Stomach (tissue), 4 donors: ENCODE measurements around the gene CPLX3.

ENCODE experiments used
- CTCF ChIP-seq, 7 experiments: fragments of 450-650 bp in 4 of 7; fragments of 200-600 bp in 3 of 7; sonication (generic) in 3 of 7; IDR thresholded peaks; one replicate each; pipeline ENCODE4 v1.5.1; 2016 to 2019; ENCODE audit warnings: antibody characterized with exemption in 7 of 7, control low read depth in 2 of 7, mild to moderate bottlenecking in 1 of 7
- POLR2A ChIP-seq, 4 donors: fragments of 450-650 bp; IDR thresholded peaks; one replicate each; pipeline ENCODE4 v1.6.1; 2016; ENCODE audit warnings: antibody characterized with exemption in 4 of 4, control low read depth in 2 of 4, mild to moderate bottlenecking in 1 of 4, moderate library complexity in 1 of 4

GRCh38 chr15:74799255-74799855 lies 27.1 kb upstream of the CPLX3 start:
- TF ChIP-seq CTCF (IDR thresholded peaks at IDR 0.05), result no peak
- no peak for TF ChIP-seq POLR2A (IDR thresholded peaks at IDR 0.05)
